H9 (cell line): Measurements from ENCODE around the gene KLKB1. TPM values are rescaled to one million over a fixed set of nuclear protein-coding genes. Genes with fewer than 3 reads are reported as not detected.

Source experiments
- DNase-seq: peaks from one replicate; pipeline ENCODE4 v3.0.0-alpha.2; 2017
- H2AFZ ChIP-seq: one replicate; pipeline ENCODE4 v1.6.1; 2013; ENCODE audit warnings: mild to moderate bottlenecking, low read length, control low read depth, moderate library complexity
- H2AK5ac ChIP-seq: 2 replicates; pipeline ENCODE4 v1.6.1; 2013; ENCODE audit warnings: low read length, control low read depth, mixed read lengths; ENCODE audit not compliant: insufficient read length
- H2BK120ac ChIP-seq: one replicate; pipeline ENCODE4 v1.6.1; 2013; ENCODE audit warnings: low read depth, mild to moderate bottlenecking, low read length, control low read depth, inconsistent platforms; ENCODE audit not compliant: poor library complexity, severe bottlenecking
- H2BK12ac ChIP-seq: 2 replicates; pipeline ENCODE4 v1.6.1; 2013; ENCODE audit warnings: low read length, control low read depth, mixed read lengths, low read depth; ENCODE audit not compliant: insufficient read length
- H2BK15ac ChIP-seq: 2 replicates; pipeline ENCODE4 v1.6.1; 2013; ENCODE audit warnings: low read depth, low read length, control low read depth
- H2BK20ac ChIP-seq: one replicate; pipeline ENCODE4 v1.6.1; 2013; ENCODE audit warnings: low read depth, mild to moderate bottlenecking, low read length, control low read depth, inconsistent platforms; ENCODE audit not compliant: poor library complexity, severe bottlenecking
- H2BK5ac ChIP-seq: 2 replicates; pipeline ENCODE4 v1.6.1; 2013; ENCODE audit warnings: low read length, control low read depth, mixed read lengths; ENCODE audit not compliant: insufficient read length
- H3K14ac ChIP-seq: 2 replicates; pipeline ENCODE4 v1.6.1; 2013; ENCODE audit warnings: low read length, control low read depth; ENCODE audit not compliant: insufficient read depth
- H3K18ac ChIP-seq: 2 replicates; pipeline ENCODE4 v1.6.1; 2013; ENCODE audit warnings: low read depth, mild to moderate bottlenecking, mixed read lengths, low read length, control low read depth; ENCODE audit not compliant: insufficient read length
- H3K23ac ChIP-seq: 2 replicates; pipeline ENCODE4 v1.6.1; 2013; ENCODE audit warnings: low read length, control low read depth, mixed read lengths, low read depth; ENCODE audit not compliant: insufficient read length
- H3K23me2 ChIP-seq: 2 replicates; pipeline ENCODE4 v1.6.1; 2013; ENCODE audit warnings: low read depth, mild to moderate bottlenecking, mixed read lengths, low read length, control low read depth; ENCODE audit not compliant: insufficient read length, poor library complexity, severe bottlenecking
- H3K27ac ChIP-seq: 2 replicates; pipeline ENCODE4 v1.5.1; 2013; ENCODE audit warnings: low read length, control low read depth, mixed read lengths, low read depth; ENCODE audit not compliant: insufficient read length
- H3K27me3 ChIP-seq: 2 replicates; pipeline ENCODE4 v1.6.1; 2013; ENCODE audit warnings: low read length, control low read depth, inconsistent platforms; ENCODE audit not compliant: insufficient read depth
- H3K4ac ChIP-seq: 2 replicates; pipeline ENCODE4 v1.6.1; 2013; ENCODE audit warnings: low read depth, mild to moderate bottlenecking, control low read depth, inconsistent platforms, low read length, moderate library complexity
- H3K4me1 ChIP-seq: 2 replicates; pipeline ENCODE4 v1.6.1; 2013; ENCODE audit warnings: low read length, control low read depth, inconsistent platforms; ENCODE audit not compliant: insufficient read depth
- H3K4me2 ChIP-seq: 2 replicates; pipeline ENCODE4 v1.6.1; 2013; ENCODE audit warnings: low read length, control low read depth, mixed read lengths; ENCODE audit not compliant: insufficient read length, insufficient read depth
- H3K56ac ChIP-seq: 2 replicates; pipeline ENCODE4 v1.6.1; 2013; ENCODE audit warnings: low read depth, mild to moderate bottlenecking, mixed read lengths, low read length, control low read depth; ENCODE audit not compliant: insufficient read length
- H3K79me1 ChIP-seq: 2 replicates; pipeline ENCODE4 v1.6.1; 2013; ENCODE audit warnings: low read depth, mild to moderate bottlenecking, moderate library complexity, low read length, control low read depth, inconsistent platforms; ENCODE audit not compliant: insufficient read depth, poor library complexity, severe bottlenecking
- H3K79me2 ChIP-seq: 2 replicates; pipeline ENCODE4 v1.6.1; 2013; ENCODE audit warnings: low read length, control low read depth, inconsistent platforms; ENCODE audit not compliant: insufficient read depth
- H3K9ac ChIP-seq: 2 replicates; pipeline ENCODE4 v1.6.1; 2013; ENCODE audit warnings: low read length, control low read depth, mixed read lengths; ENCODE audit not compliant: insufficient read length; ENCODE audit errors: extremely low read depth
- H3K9me3 ChIP-seq: one replicate; pipeline ENCODE4 v1.6.1; 2013; ENCODE audit warnings: low read depth, low read length, inconsistent platforms; ENCODE audit not compliant: control insufficient read depth
- H3T11ph ChIP-seq: one replicate; pipeline ENCODE4 v1.6.1; 2013; ENCODE audit warnings: mild to moderate bottlenecking, low read length, control low read depth, inconsistent platforms
- H4K20me1 ChIP-seq: one replicate; pipeline ENCODE4 v1.6.1; 2013; ENCODE audit not compliant: control insufficient read depth, insufficient read length, insufficient read depth
- H4K5ac ChIP-seq: 2 replicates; pipeline ENCODE4 v1.6.1; 2013; ENCODE audit warnings: low read depth, mild to moderate bottlenecking, mixed read lengths, low read length, control low read depth; ENCODE audit not compliant: insufficient read length
- H4K8ac ChIP-seq: replicated peaks from 2 replicates; pipeline ENCODE4 v1.6.1; 2013; ENCODE audit warnings: low read length, control low read depth, mixed read lengths, low read depth; ENCODE audit not compliant: insufficient read length
- H4K91ac ChIP-seq: 2 replicates; pipeline ENCODE4 v1.6.1; 2013; ENCODE audit warnings: low read depth, mild to moderate bottlenecking, moderate library complexity, mixed read lengths, low read length, control low read depth; ENCODE audit not compliant: insufficient read length
- H3K27ac Mint-ChIP-seq, 3 experiments: 2 replicates in 2 of 3; 3 replicates in 1 of 3; pipeline ENCODE4 v1.8.0; 2020 to 2021; ENCODE audit warnings: mixed read lengths in 3 of 3, mild to moderate bottlenecking in 1 of 3, moderate library complexity in 1 of 3
- H3K27me3 Mint-ChIP-seq: 2 replicates; pipeline ENCODE4 v1.8.0; 2021; ENCODE audit warnings: low read depth, mild to moderate bottlenecking, moderate library complexity, mixed read lengths
- H3K36me3 Mint-ChIP-seq, 3 experiments: 2 replicates in 2 of 3; 3 replicates in 1 of 3; pipeline ENCODE4 v1.8.0; 2020 to 2021; ENCODE audit warnings: low read depth in 3 of 3, mixed read lengths in 3 of 3; ENCODE audit not compliant: insufficient read depth in 1 of 3
- H3K4me1 Mint-ChIP-seq, 2 experiments: 2 replicates each; pipeline ENCODE4 v1.8.0; 2020; ENCODE audit warnings: mixed read lengths in 2 of 2
- H3K4me3 Mint-ChIP-seq, 2 experiments: 2 replicates in 1 of 2; 3 replicates in 1 of 2; pipeline ENCODE4 v1.8.0; 2020 to 2021; ENCODE audit warnings: mild to moderate bottlenecking in 2 of 2, mixed read lengths in 2 of 2, moderate library complexity in 1 of 2
- H3K9me3 Mint-ChIP-seq, 2 experiments: 2 replicates in 1 of 2; 3 replicates in 1 of 2; pipeline ENCODE4 v1.8.0; 2020; ENCODE audit warnings: mild to moderate bottlenecking in 2 of 2, mixed read lengths in 2 of 2, moderate library complexity in 1 of 2
- CTCF ChIP-seq: fragments of 200-600 bp; sonication (generic); conservative IDR thresholded peaks from 3 replicates; pipeline ENCODE4 v1.8.0; 2021; ENCODE audit warnings: antibody characterized with exemption, mild to moderate bottlenecking
- WGBS: extraction: QIAGEN DNeasy Blood & Tissue Kit; methylation state at CpG from one replicate; pipeline ENCODE4 v1.1.7; 2013; ENCODE audit warnings: missing lambda C conversion rate, low lambda C conversion rate, mixed read lengths; ENCODE audit not compliant: insufficient read length; ENCODE audit errors: extremely low coverage; 5-methylcytosine and 5-hydroxymethylcytosine counted together
- total RNA-seq: library from RNA; stranded (reverse); gene quantifications from 2 replicates; pipeline ENCODE4 v1.2.1, GENCODE V29; 2021

The KLKB1 gene
- total RNA-seq, 1 experiment from 2014 or later: 21.8 TPM

- H4K8ac ChIP-seq: no peak overlapping the region
- no CpG with 5 or more reads among the region's 5 CpGs for whole genome bisulfite sequencing
- H2BK120ac ChIP-seq: no peak overlapping the region
- no peak overlapping the region for H3K4me2 ChIP-seq
- H3K23ac ChIP-seq: no peak overlapping the region
- H3T11ph ChIP-seq: no peak overlapping the region
- no peaks in the 10 kb centered on the region for H3K27me3 ChIP-seq
- H3K9me3 ChIP-seq: no peaks in the 10 kb centered on the region
- Mint-ChIP-seq H3K27ac (no peak overlapping the region), H3K36me3 (no peaks in the 10 kb centered on the region; a peak in 1 of 7 replicates), H3K4me1 (peaks cover 6 to 16% of the 10 kb centered on the region in 2 experiments), H3K4me3 (no peak overlapping the region), H3K27me3 (peaks cover 11% of the 10 kb centered on the region), H3K9me3 (peaks cover 3 to 4% of the 10 kb centered on the region in 2 experiments; a peak in 2 of 5 replicates)
- H3K27ac ChIP-seq: no peak overlapping the region
- H3K4ac ChIP-seq: no peak overlapping the region
- H2BK12ac ChIP-seq: no peak overlapping the region
- H3K14ac ChIP-seq: no peak overlapping the region
- H3K9ac ChIP-seq: no peak overlapping the region
- H4K20me1 ChIP-seq: no peaks in the 10 kb centered on the region
- H4K5ac ChIP-seq: no peak overlapping the region
- H2BK15ac ChIP-seq: no peak overlapping the region
- no peaks in the 10 kb centered on the region; the same call in 1 of the 2 replicates for H3K4me1 ChIP-seq
- H2BK20ac ChIP-seq: no peak overlapping the region
- no peak for DNase-seq
- no peaks in the 10 kb centered on the region for H3K23me2 ChIP-seq
- no peak overlapping the region for H2BK5ac ChIP-seq
- H2AK5ac ChIP-seq: no peak overlapping the region
- H3K79me2 ChIP-seq: no peaks in the 10 kb centered on the region
- no peak for TF ChIP-seq CTCF
- no peak overlapping the region for H4K91ac ChIP-seq
- H3K56ac ChIP-seq: no peak overlapping the region
- no peaks in the 10 kb centered on the region for H3K79me1 ChIP-seq
- H2AFZ ChIP-seq: no peak overlapping the region
- H3K18ac ChIP-seq: no peak overlapping the region
Measured at GRCh38 chr4:186299291-186299690, 72.0 kb downstream of the KLKB1 start.
